Measurements from ENCODE around the gene PMEPA1.

- no peak for TF ChIP-seq POLR2AphosphoS5 (IDR thresholded peaks at IDR 0.05; ENCODE audit: low read depth, low read length)
- no peak for TF ChIP-seq TAF1 (IDR thresholded peaks at IDR 0.05; ENCODE audit: borderline replicate concordance, insufficient read depth, low read length)
Observed at GRCh38 chr20:57612916-57613315, 96.9 kb downstream of the PMEPA1 start.

All from PFSK-1 (cell line).